HG02759 (cell line): ENCODE data around the gene PLA2G2E.
"Not testable (repeated sequence)": the region's sequence is repeated elsewhere in the genome, so short reads cannot be mapped to it uniquely, and the experiment has no call there.

Experiments
- ATAC-seq: cut with Tn5 transposase; IDR thresholded peaks from one replicate; pipeline ENCODE4 v1.9.1; 2021; ENCODE audit warnings: mild to moderate bottlenecking, moderate library complexity; ENCODE audit not compliant: unreplicated experiment

Gene PLA2G2E

DNA sequence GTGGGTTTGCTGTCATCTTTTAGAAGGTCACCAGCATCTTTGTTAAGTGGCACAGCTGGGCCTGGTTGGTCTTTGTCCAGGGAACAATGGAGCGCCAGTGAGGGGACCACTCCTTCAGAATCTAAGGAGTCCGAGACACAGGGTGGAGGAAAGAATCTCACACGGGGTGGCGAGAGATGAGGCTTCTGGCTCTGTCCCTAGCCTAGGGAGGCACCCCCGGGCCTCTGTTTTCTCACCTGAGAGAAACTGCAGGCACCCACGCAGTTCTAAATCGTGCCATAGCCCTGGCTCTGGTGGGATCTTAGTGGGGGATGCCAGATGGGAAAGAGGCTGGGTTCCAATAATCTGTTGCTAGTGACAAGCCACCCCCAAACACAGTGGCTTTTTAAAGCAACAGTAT, 10.9 kb upstream of the PLA2G2E start:
- ATAC-seq = no peak

DNA sequence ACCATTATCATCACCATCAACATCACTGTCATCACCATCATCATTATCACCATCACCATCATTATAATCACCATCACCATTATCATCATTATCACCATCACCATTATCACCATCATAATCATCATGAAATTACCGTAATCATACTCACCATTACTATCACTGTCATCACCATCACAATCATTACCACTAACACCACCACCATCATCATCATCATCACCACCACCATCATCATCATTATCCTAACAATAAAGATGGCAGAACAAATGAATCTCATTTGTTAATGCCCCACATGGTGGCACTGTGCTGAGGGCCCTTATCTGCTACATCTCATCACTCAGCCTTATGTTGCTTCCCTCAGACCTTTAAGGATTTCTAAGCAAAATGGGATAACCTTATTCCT, 9.4 kb upstream of the PLA2G2E start:
- ATAC-seq = no peak

DNA sequence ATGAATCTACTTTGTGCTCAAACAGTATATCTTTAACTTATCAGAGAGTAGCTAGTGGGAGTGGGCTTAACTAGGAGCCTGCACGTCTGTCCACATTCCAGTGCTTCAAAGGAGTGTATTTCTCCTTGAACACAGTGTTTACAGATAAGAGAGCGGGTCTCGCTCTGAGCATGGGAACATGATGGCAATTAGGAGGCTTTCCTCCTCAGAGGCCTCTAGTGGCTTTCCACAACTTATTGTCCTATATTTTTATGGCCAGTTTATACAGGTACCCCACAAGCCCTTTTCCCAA, 3.7 kb upstream of the PLA2G2E start:
- not testable (repeated sequence) for ATAC-seq

DNA sequence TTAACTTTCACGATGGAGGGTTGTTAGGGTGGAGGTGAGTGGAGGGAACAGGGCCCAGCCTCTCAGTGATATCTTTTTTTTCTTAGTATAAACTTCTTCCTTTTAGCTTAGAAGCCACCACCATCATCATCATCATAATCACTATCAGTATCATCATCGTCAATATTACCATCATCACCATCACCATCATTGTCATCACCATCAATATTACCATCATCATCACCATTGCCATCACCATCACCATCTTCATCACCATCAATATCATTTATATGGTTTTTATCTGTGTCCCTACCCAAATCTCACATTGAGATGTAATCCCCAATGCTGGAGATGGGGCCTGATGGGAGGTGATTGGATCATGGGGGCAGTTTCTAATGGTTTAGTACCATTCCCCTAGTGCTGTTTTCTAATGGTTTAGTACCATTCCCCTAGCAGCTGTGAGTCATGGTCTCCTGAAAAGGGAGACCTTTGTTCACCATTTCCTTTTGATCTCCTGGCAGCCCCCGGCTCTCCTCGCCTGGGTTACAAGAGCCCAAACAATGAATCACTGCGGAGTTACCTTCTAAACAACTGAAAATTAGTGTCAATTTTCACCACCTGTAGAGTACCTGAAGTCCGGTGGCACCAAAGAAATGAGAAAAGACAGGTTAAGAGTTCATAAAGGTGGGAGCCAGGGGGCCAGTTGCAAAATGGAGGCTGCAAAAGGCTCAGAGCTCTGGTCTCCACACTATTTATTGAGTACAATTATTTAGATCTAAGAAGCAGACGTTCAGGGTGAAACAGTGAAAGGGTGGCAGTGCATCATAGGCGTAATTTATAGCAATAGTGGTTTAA, 3.1 kb upstream of the PLA2G2E start:
- ATAC-seq = no peak

DNA sequence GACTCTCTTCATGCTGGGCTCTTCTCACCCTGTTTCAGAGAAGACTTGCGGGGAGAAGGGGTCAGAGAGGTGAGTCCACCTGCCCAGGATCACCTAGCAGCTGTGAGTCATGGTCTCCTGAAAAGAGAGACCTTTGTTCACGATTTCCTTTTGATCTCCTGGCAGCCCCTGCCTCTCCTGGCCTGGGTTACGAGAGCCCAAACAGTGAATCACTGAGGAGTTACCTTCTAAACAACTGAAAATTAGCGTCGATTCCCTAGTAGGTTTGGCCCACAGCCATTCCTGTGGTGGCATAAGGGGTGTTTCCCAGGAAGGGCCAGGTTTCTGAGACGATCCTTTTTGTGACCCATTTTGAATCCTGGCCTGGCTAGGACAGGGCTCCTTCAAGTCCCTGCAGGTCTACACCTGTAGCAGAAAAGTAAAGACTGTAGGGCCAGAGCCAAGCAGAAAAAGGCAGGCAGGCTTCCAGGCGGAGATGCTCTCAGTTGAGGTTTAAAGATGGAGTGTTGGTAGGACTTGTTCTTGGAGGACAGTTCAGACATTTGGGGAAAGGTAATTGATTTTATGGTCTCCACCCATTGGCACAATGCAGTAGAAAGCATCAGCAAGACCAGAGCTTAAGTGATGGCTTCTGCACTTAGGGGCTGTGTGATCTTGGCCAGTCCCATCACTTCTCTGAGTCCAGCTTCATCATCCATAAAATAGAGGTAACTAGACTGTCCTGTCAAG, 2.1 kb upstream of the PLA2G2E start:
- ATAC-seq = no peak

DNA sequence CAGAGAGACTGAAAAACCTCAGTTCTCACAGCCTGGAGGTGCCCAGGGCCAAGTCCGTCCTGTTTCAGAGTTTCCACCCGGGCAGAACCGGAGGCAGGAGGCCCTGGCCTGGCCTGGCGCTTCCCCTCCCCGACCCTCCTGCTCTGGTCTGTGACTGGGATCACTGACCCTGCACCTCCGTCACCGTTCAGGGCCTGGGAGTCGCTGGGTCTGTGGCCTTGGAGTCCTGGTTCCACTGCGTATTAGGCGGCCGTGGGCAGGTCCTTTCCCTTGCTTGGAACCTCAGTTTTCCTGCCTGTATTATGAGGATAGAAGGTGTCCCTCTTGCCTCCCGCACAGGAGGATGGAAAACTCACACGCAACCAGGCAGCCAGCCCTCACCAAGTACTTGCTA, 533 bp upstream of the PLA2G2E start:
- ATAC-seq = no peak

DNA sequence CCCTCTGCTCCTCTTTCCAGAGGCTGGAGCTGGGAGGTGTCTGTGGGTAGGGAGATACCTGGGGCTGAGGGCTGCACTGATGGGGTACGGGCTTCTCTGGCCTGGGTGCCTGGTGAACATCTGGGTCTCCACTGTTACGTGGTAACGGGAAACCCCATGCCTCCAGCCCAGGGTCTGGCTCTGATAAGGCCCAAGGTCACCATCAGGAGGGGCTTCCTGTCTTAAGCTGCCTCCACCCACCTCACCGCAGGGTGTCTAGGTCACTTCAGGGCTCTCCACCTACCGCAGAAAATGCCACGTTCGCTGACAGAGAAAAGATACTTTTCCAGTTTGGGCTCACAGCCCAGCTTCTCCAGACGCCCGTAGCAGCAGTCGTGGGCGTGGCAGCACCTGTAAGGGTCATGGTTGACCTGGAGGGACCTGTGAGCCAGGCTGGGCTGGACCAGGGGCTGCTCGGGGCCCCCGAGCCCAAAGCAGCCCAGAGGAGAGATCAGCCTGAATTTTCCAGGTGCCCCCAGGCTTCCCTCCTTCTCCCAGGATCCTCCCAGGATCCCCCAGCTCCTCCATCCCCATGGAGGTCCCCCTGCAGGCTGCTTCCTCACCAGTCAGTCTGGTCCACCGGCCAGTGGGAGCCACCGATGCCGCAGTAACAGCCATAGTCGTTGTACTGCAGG, 1.3 kb downstream of the PLA2G2E start:
- no peak for ATAC-seq

DNA sequence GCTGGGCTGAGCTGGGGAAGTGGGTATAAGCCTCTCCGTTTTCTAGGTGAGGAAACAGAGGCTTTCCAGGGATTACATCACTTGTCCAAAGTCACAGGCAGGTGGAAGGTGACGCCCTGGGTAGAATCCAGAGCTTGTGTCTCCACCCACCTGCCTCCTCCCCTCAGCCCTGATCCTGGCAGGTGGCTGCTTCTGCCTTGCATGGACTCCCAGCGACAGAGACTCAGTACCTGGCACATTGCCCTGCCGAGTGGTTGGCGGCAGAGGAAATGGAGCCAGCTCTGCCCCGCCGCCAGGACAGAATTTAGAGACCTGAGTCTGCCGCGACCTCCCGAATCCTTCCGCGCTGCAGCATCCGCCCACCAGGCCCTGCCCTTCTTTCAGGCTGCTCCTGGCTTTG, 2.1 kb downstream of the PLA2G2E start:
- no peak for ATAC-seq

DNA sequence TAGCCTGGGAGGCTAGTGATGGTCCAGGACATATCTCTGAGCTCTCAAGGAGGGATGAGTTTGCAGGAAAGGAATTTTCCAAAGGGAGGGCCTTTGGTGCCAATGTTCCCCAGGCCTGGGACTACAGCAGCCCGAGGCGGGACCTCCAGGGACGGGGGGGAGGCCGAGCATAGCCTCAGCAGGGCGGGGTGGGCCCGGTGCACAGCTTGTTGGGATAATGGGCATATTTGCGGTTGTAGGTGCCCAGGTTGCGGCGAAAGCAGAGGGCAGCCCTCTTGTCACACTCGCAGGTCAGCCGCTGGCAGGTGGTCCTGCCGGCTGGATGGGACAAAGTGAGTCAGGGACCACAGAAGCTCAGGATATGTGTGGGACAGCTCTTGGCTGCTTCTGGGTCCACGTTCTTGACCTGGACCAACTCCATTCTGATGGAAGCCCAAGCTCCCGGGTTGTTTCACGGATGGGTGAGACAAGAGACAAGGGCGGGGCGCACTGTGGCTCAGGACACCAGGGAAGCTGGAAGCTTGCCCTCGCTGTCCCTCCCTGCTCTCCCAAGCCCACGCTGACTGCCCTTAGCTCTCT, 3.2 kb downstream of the PLA2G2E start:
- ATAC-seq = no peak

DNA sequence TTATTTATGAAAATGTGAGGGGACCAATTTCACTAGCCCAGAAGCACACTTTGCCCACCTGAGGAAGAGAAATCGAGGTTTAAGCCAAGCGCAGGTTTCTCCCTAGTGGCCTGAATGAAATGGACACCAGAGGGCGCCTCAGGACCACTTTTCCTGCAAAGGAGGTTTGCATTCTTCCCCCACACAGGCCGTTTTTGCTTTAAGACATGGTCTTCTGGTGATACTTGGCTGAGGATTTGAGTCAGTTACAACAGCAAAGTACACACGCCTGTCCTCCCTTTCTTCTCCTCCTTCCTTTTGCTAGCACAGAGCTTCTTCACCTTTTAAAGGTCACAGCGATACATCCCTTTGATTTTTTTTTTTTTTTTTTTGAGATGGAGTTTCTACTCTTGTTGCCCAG, 5.4 kb downstream of the PLA2G2E start:
- no peak for ATAC-seq

DNA sequence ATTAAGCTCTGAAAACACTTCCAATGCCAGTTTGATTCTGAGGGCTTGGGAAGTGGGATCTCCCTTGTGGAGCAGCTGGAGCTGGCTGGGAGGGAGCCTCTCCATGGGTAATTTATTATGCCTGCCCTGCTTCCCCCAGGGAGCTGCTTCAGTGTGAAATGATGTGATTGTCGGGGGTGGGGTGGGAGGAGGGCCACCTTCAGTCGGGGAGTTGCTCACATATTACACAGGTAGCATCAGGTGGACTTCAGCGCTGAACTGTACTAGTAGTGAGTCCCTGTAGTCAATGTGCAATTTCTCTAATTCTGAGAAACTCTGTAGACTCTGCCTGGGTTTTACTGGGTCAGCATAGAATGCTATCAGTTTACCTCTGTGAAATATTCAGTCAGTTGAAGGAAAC, 12.8 kb downstream of the PLA2G2E start:
- no peak for ATAC-seq

DNA sequence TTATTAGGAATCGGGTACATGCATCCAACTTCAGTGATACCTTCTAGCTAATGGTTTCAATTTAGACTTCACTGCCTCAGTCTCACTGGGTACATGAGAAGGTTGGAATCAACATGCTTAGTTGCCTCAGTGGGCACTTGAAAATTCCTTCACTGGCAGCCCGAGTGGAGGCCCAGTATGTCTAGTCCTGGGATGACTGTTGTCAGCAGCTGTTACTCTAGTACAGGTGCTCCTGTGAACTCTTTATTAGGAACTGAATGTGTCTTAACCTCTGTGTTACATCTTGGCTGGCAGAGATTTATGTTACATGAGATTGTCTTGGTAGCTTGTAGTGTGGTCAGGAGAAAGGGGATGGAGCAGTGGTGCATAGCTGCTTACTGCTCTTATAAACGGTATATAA, 13.4 kb downstream of the PLA2G2E start:
- ATAC-seq = no peak

DNA sequence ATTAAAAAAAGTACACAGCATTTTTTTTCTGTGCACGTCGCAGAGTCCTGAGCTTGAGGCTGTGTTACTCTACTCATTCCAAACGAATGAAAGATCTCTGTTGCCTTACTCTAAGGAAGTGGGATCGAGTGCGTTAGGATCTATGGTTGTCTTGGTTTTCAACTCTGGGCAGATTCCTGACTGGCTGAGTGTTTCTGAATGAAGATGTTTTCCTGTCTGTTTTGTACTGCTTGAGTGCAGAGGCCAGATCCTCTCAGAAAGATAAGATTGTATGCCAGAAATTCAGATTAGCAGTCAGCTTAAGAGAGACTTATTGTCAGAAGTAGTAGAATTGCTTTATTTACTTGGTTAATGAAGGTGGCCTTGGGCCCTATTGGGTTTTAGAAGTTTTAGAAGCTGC, 14.0 kb downstream of the PLA2G2E start:
- no peak for ATAC-seq

DNA sequence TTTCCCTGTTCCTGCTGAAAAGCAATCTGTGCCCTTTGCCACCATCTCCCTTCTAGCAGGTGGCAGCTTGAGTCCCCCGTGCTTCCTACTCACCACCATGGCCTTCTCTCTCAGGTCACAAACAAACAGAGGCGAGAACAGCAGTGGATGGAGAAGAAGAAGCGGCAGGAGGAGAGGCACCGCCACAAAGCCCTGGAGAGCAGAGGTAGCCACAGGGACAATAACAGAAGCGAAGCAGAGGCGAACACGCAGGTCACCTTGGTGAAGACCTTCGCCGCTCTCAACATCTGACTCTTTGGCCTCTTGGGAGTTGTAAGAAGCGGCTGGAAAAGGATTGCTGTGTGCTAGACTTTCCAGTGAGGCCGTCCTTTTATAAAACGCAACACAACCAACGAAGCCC, 16.0 kb downstream of the PLA2G2E start:
- no peak for ATAC-seq

DNA sequence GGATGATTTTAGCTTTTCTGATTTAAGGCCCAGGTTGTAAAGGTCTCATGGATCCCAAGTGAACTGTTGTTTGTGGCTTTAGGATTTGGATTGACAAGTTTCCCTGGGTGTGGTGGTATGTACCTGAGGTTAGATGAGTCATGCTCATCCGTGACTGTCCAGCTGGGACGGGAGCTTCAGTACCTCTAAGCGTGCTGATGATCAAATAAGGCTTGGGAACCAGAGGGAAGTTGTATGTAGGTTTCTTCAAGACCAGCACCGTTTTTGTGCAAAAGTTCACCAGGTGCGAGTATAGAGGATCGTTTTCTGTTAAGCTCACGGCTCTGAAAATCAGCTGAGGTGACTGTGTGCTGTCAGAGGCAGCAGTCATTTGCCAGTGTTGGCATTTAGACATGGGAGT, 19.8 kb downstream of the PLA2G2E start:
- ATAC-seq = no peak

DNA sequence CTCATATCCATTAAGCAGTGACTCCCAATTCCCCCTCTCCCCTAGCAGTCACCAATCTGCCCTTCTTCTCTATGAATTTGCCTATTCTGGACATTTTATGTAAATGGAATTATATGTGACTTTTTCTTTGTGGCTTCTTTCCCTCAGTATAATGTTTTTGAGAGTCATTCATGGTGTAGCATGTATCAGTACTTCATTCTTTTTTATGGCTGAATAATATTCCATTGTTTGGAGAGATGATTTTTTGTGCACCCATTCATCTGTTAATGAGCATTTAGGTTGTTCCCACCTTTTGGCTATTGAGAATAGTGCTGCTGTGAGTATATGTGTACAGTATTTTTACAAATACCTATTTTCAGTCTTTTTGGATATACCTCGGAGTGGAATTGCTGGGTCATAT, 21.8 kb downstream of the PLA2G2E start:
- ATAC-seq = no peak

DNA sequence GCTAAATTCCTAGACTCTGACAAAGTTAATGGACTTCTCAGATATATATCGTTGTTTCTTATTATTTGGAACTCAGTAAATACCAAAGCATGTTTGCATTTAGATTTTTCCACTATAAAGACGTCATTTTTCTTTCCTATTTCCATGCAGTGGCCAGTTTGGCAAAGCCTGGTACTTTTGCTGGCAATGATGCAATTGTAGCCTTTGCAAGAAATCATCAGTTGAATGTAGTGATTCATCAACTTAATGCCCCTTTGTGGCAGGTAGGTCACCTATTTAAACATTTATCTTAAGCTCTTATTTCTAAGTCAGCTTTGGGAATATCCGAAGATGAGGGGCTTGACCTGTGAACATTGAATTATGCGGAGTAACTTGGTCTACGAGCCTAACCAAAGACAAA, 29.2 kb downstream of the PLA2G2E start:
- ATAC-seq = no peak

DNA sequence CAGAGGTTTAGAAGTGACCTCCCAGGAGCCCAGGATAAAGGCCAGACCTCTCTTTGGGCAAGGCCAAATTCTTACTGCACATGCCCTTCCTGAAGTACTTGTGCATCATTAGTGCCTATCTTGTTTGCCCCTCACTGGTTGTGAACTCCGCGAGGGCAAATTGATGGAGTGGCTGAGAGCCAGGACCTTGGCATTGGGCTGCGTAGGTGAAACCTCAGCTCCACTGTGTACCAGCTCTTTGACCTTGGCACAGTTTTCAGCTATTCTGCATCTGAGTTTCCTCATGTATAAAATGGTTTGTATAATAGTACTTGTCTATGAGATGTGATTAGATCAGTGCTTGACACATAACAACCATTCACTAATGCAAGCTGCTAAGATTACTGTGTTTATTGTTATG, 29.7 kb downstream of the PLA2G2E start:
- no peak for ATAC-seq

DNA sequence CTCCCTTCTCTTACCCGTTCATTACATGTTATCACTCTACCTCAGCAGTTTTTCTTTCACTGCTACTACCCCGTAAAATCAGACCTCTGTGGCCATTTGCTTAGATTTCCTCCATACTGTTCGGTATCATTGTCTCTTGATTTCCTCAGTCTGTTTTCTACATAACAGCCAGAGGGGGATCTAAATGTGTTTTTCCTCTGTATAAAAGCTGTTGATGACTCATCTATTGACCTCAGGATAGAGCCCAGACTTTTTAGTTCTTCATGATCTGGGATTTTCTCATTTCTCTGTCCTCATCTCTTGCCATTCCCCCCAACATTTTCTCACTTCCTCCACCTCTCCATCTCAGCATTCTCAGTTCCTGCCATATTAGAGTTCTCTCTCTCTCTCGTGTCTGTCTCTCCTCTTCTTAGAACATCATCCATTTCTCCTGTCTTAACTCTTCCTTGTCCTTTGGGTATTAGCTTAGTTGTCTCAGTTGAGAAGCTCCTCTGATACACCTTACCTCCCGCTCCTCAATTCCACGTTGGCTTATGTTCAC, 30.7 kb downstream of the PLA2G2E start:
- ATAC-seq = no peak

DNA sequence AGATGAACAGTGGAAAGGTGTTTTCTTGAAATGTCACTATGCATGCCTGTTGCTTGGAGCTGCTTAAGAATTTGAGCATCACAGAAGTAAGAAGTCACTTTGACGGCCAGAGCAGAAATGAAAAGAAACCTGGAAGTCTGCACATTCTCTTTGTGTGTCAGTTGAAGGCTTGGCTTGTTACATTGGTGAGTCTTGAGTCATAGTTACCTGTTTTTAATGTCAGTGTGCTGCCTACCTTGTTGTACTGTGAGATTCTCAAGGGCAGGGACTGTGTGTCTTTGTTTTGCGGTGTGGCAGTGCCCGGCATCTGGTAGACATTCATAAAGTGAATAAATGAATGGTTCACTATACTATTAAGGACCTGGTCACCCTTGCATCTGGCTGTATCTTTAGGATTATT, 31.3 kb downstream of the PLA2G2E start:
- ATAC-seq = no peak

DNA sequence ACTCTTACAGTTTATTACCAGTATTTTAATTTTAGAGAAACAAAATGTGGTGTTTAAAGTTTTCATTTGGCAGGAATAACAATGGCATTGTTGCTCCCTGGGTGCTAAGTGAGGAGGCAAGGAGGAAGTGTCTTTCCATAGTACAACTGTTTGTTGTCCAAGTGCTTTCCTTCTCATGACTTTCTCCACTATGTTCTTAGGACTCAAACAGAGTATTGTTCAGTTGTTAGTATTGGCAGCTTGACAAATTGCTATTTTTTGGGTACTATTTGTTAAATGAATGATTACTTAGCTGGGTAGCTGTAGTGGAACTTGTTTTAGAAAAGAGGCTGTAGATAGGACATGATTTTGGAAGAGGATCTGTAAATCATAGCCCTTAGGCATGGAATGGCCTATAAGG, 33.8 kb downstream of the PLA2G2E start:
- no peak for ATAC-seq

DNA sequence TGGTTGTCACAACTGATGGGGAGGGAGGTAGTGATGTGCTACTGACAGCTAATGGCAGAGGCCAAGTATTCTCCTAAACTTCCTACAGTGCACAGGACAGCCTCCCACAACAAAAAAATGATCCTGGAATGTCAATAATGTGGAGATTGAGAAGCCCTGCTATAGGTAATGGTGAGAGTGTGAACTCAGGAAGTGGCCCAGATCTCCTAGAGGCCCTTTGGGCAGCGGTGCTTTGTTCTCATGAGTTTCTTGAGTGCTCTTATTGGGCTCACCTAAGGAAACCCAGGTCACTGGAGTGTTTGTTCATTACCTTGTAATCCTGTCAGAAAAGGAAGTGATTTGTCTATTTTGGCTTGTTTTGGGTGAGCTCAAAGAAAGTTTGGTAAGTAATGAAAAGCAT, 35.3 kb downstream of the PLA2G2E start:
- no peak for ATAC-seq
